SK-N-SH treated with all-trans-retinoic acid at 6 μM for 48 hours (cell line): ENCODE measurements around the gene KIF18B.

ENCODE experiments used
- ATAC-seq: fragments of 200-7000 bp; cut with Tn5 transposase; 3 replicates; pipeline ENCODE4 v1.9.1; 2020; ENCODE audit warnings: mild to moderate bottlenecking, moderate library complexity
- ARNTL ChIP-seq: fragments of 450-650 bp; formaldehyde crosslinking; IDR thresholded peaks from 2 replicates; pipeline ENCODE4 v1.5.0; 2020; ENCODE audit warnings: low read depth, mild to moderate bottlenecking, moderate library complexity, borderline replicate concordance
- BACH2 ChIP-seq: fragments of 250-450 bp; sonication (Bioruptor Pico); IDR thresholded peaks from 2 replicates; pipeline ENCODE4 v1.9.0; 2021; ENCODE audit warnings: mild to moderate bottlenecking, borderline replicate concordance
- CREB5 ChIP-seq: fragments of 250-450 bp; sonication (Bioruptor Pico); IDR thresholded peaks from 2 replicates; pipeline ENCODE4 v1.5.1; 2020; ENCODE audit warnings: low read depth, mild to moderate bottlenecking, moderate library complexity
- CSDC2 ChIP-seq: fragments of 250-450 bp; sonication (Bioruptor Pico); IDR thresholded peaks from 2 replicates; pipeline ENCODE4 v1.5.0; 2020; ENCODE audit warnings: mild to moderate bottlenecking, moderate library complexity
- GLIS3 ChIP-seq: fragments of 250-450 bp; sonication (Bioruptor Pico); IDR thresholded peaks from 2 replicates; pipeline ENCODE4 v1.5.0; 2020; ENCODE audit warnings: mild to moderate bottlenecking, moderate library complexity
- ISL1 ChIP-seq: fragments of 250-450 bp; sonication (Bioruptor Pico); IDR thresholded peaks from 2 replicates; pipeline ENCODE4 v2.1.2; 2022; ENCODE audit warnings: mild to moderate bottlenecking, moderate library complexity
- OSR1 ChIP-seq: fragments of 250-450 bp; sonication (Bioruptor Pico); IDR thresholded peaks from 2 replicates; pipeline ENCODE4 v1.8.0; 2022; ENCODE audit warnings: moderate library complexity, mild to moderate bottlenecking, inconsistent platforms
- PPARA ChIP-seq: fragments of 250-450 bp; sonication (Bioruptor Pico); IDR thresholded peaks from 2 replicates; pipeline ENCODE4 v1.5.0; 2020; ENCODE audit warnings: mild to moderate bottlenecking, borderline replicate concordance
- RARB ChIP-seq: fragments of 250-450 bp; sonication (Bioruptor Pico); IDR thresholded peaks from 2 replicates; pipeline ENCODE4 v1.8.0; 2021; ENCODE audit warnings: mild to moderate bottlenecking, moderate library complexity
- SNAI2 ChIP-seq: fragments of 250-450 bp; sonication (Bioruptor Pico); IDR thresholded peaks from 2 replicates; pipeline ENCODE4 v1.5.0; 2020; ENCODE audit warnings: mild to moderate bottlenecking, moderate library complexity
- TCF4 ChIP-seq: fragments of 250-450 bp; sonication (Bioruptor Pico); IDR thresholded peaks from 2 replicates; pipeline ENCODE4 v1.8.0; 2021; ENCODE audit warnings: mild to moderate bottlenecking, moderate library complexity, borderline replicate concordance
- TOX ChIP-seq: fragments of 250-450 bp; sonication (Bioruptor Pico); IDR thresholded peaks from 2 replicates; pipeline ENCODE4 v1.8.0; 2021; ENCODE audit warnings: mild to moderate bottlenecking, moderate library complexity, borderline replicate concordance
- ZFP3 ChIP-seq: fragments of 250-450 bp; sonication (Bioruptor Pico); IDR thresholded peaks from 2 replicates; pipeline ENCODE4 v1.5.0; 2020; ENCODE audit warnings: mild to moderate bottlenecking, moderate library complexity
- ZFP30 ChIP-seq: fragments of 450-650 bp; formaldehyde crosslinking; IDR thresholded peaks from 2 replicates; pipeline ENCODE4 v1.5.0; 2022; ENCODE audit warnings: mild to moderate bottlenecking, moderate library complexity
- ZNF565 ChIP-seq: fragments of 450-650 bp; formaldehyde crosslinking; conservative IDR thresholded peaks from 2 replicates; pipeline ENCODE4 v1.5.0; 2020; ENCODE audit warnings: low read depth, mild to moderate bottlenecking, moderate library complexity
- ZNF70 ChIP-seq: fragments of 450-650 bp; formaldehyde crosslinking; IDR thresholded peaks from 2 replicates; pipeline ENCODE4 v1.5.0; 2020; ENCODE audit warnings: mild to moderate bottlenecking, moderate library complexity
- ZNF8 ChIP-seq: fragments of 450-650 bp; formaldehyde crosslinking; IDR thresholded peaks from 2 replicates; pipeline ENCODE4 v1.5.0; 2020; ENCODE audit warnings: mild to moderate bottlenecking, moderate library complexity
- TF ChIP-seq, protein P1 (sequence below): fragments of 250-450 bp; sonication (Bioruptor Pico); IDR thresholded peaks from 2 replicates; pipeline ENCODE4 v1.5.1; 2021; ENCODE audit warnings: mild to moderate bottlenecking, moderate library complexity
- TF ChIP-seq, protein P2 (sequence below): fragments of 250-450 bp; sonication (Bioruptor Pico); IDR thresholded peaks from 2 replicates; pipeline ENCODE4 v1.8.0; 2021; ENCODE audit warnings: low read depth, mild to moderate bottlenecking, moderate library complexity, borderline replicate concordance

Gene KIF18B

GRCh38 chr17:44971776-44972483 lies 24.4 kb upstream of the KIF18B start:
- no peak for ATAC-seq
- TF ChIP-seq SNAI2 (no peak), ZFP3 (CRISPR knock-in tag) (no peak), ARNTL (CRISPR knock-in tag) (no peak), RARB (CRISPR knock-in tag) (no peak), GLIS3 (CRISPR knock-in tag) (no peak), ZFP30 (CRISPR knock-in tag) (no peak), PPARA (CRISPR knock-in tag) (no peak), ISL1 (CRISPR knock-in tag) (no peak), ZNF70 (CRISPR knock-in tag) (no peak)

DNA sequence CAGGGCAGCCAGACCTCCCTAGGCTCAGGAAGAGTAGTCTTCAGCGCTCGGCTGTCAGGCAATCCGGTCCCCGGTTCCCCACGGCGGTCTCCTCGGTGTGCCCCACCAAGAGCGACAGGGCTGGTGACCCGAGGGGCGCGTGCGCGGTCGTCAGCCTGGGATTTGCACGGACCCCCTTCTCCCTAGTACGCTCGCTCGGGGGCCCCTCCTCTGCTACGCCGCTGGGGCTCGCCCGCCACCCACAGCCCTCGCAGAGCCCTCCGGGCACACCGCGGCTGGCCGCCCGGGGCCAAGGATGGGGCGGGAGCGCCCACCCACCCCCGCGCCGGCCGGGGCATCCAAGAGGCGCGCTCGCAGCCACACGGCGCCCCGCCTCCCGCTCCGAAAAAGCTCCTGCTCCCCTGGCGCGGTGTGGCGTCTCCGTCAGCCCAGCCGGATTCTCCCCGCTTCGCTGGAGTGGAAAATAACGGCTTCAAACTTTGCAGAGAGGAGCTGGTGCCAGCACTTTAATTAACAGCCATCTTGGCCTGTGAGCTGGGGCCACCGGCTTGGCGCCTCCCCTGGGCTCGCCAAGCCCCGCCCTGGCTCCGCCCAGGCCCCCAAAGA lies 22.7 kb upstream of the KIF18B start:
- peak; percentile 20 for ATAC-seq
- TF ChIP-seq, protein P1, sequence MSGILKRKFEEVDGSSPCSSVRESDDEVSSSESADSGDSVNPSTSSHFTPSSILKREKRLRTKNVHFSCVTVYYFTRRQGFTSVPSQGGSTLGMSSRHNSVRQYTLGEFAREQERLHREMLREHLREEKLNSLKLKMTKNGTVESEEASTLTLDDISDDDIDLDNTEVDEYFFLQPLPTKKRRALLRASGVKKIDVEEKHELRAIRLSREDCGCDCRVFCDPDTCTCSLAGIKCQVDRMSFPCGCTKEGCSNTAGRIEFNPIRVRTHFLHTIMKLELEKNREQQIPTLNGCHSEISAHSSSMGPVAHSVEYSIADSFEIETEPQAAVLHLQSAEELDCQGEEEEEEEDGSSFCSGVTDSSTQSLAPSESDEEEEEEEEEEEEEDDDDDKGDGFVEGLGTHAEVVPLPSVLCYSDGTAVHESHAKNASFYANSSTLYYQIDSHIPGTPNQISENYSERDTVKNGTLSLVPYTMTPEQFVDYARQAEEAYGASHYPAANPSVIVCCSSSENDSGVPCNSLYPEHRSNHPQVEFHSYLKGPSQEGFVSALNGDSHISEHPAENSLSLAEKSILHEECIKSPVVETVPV (CRISPR knock-in tag) = no peak

- no peak for ATAC-seq
- TF ChIP-seq ZNF8 (CRISPR knock-in tag) (no peak), ARNTL (CRISPR knock-in tag) (no peak), TOX (CRISPR knock-in tag) (no peak), BACH2 (CRISPR knock-in tag) (no peak), ZNF565 (CRISPR knock-in tag) (no peak), PPARA (CRISPR knock-in tag) (no peak)
- TF ChIP-seq, protein P2, sequence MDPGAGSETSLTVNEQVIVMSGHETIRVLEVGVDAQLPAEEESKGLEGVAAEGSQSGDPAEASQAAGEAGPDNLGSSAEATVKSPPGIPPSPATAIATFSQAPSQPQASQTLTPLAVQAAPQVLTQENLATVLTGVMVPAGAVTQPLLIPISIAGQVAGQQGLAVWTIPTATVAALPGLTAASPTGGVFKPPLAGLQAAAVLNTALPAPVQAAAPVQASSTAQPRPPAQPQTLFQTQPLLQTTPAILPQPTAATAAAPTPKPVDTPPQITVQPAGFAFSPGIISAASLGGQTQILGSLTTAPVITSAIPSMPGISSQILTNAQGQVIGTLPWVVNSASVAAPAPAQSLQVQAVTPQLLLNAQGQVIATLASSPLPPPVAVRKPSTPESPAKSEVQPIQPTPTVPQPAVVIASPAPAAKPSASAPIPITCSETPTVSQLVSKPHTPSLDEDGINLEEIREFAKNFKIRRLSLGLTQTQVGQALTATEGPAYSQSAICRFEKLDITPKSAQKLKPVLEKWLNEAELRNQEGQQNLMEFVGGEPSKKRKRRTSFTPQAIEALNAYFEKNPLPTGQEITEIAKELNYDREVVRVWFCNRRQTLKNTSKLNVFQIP (CRISPR knock-in tag) = no peak
- TF ChIP-seq, protein P1 (CRISPR knock-in tag) = no peak
Measured at GRCh38 chr17:44969144-44969780, 21.7 kb upstream of the KIF18B start.

DNA sequence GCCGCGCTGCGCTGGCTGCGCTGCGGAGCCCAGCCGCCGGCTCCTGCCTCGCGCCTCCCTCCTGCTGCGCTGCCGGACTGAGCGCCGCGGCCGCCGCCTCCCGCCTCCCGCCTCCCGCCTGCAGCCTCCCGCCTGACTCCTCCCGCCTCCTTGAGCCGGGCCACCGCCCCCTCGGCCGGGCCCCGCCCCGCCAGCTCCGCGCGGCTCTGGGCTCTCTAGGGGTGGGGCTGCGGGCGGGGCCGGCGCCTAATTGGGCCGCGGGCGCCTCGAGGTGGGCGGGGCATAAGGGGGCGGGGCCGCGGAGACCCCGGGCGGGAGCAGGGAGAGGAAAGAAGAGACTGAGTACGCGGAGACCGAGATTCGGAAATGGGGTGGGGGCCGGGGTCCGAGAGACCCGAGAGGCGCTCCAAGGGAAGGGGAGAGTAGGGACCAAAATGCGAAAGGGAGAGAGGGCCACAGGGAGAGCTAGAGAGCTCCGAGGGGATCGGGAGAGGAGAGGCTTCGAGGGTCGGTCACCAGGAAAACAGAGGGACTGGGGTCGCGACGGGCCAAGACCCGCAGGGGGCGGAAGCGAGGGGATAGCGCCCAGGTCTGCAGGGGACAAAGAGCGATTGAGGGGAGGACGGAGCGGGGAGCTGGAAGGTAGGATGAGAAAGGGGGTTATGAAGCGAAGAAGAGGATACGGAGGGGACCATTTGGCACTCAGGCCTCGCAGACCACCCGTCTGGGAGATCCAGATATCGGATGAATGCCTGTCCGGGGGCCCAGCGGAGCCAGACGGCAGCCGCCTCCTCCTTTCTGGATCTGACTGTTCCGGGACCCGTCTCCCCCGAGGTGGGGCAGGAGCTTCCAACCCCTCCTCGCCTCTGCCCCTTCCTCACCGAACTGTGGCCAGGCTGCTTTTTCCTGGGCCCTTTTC lies 20.9 kb upstream of the KIF18B start, which contains the start of gene C1QL1:
C1QL1 (minus strand) TSS at position 79 of the 919 bp plus-strand sequence. CDS start 255 bp downstream, outside the sequence.
- no peak for TF ChIP-seq PPARA (CRISPR knock-in tag)
- peak; percentile 93 for ATAC-seq

DNA sequence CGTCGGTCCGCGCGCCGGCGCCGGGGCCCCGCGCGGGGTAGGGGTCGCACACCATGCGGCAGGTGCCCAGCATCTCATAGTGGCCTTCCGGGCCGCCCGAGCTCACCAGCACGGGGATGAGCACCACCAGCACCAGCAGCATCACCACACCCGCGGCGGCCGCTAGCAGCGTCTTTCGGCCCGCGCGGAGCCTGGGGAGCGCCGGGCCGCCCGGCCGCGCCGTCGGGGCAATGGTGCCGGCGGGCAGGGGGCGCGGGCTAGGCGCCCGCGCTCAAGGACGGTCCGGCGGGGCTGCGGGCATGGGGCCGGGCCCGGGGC lies 20.3 kb upstream of the KIF18B start:
- ATAC-seq = no peak
- TF ChIP-seq ZNF565 (CRISPR knock-in tag) (no peak), ARNTL (CRISPR knock-in tag) (no peak), OSR1 (CRISPR knock-in tag) (no peak), CSDC2 (CRISPR knock-in tag) (no peak), BACH2 (CRISPR knock-in tag) (no peak), CREB5 (CRISPR knock-in tag) (no peak), ISL1 (CRISPR knock-in tag) (no peak), ZFP30 (CRISPR knock-in tag) (no peak), SNAI2 (no peak), ZFP3 (CRISPR knock-in tag) (no peak), ZNF70 (CRISPR knock-in tag) (no peak), PPARA (CRISPR knock-in tag) (no peak), TCF4 (CRISPR knock-in tag) (no peak), GLIS3 (CRISPR knock-in tag) (no peak)
